ENCODE data around the gene ARHGAP11A.

Gene ARHGAP11A

GRCh38 chr15:32636410-32636809, 21.1 kb downstream of the ARHGAP11A start:
- Histone ChIP-seq H3K9ac (no peak overlapping the region), H3K36me3 (ENCODE audit: control insufficient read depth, insufficient read depth, low read length) (no peaks in the 10 kb centered on the region)

GRCh38 chr15:32636908-32637567, 21.7 kb downstream of the ARHGAP11A start:
- no peaks in the 10 kb centered on the region for H3K9me3 ChIP-seq (ENCODE audit: control insufficient read depth, low read length)
- H3K9ac ChIP-seq, result no peak overlapping the region
- H3K4me1 ChIP-seq, result peaks cover 4% of the 10 kb centered on the region
- no peak for TF ChIP-seq CTCF (IDR thresholded peaks at IDR 0.05)
- no peak overlapping the region for H3K4me2 ChIP-seq (ENCODE audit: low read length)
- H3K27ac ChIP-seq, result no peak overlapping the region
- no peak overlapping the region for H3K4me3 ChIP-seq (ENCODE audit: low read depth, low read length)
- H3K27me3 ChIP-seq (ENCODE audit: control insufficient read depth, insufficient read depth, low read length), result no peaks in the 10 kb centered on the region
- no peaks in the 10 kb centered on the region for H3K79me2 ChIP-seq
- no peak overlapping the region for H2AFZ ChIP-seq
- H3K36me3 ChIP-seq (ENCODE audit: control insufficient read depth, insufficient read depth, low read length), result no peaks in the 10 kb centered on the region

More at GRCh38 chr15:32636410-32636809, 21.1 kb downstream of the ARHGAP11A start:
- H3K4me1 ChIP-seq, result peaks cover 4% of the 10 kb centered on the region
- H3K4me2 ChIP-seq (ENCODE audit: low read length), result no peak overlapping the region
- peak overlapping the region; percentile 1 for H2AFZ ChIP-seq
- H3K9me3 ChIP-seq (ENCODE audit: control insufficient read depth, low read length), result no peaks in the 10 kb centered on the region
- no peak for TF ChIP-seq CTCF (IDR thresholded peaks at IDR 0.05)
- H3K27me3 ChIP-seq (ENCODE audit: control insufficient read depth, insufficient read depth, low read length), result no peaks in the 10 kb centered on the region
- H3K27ac ChIP-seq, result no peak overlapping the region
- H3K79me2 ChIP-seq, result no peaks in the 10 kb centered on the region
- H3K4me3 ChIP-seq (ENCODE audit: low read depth, low read length), result no peak overlapping the region

- Histone ChIP-seq H3K4me1 (peaks cover 4% of the 10 kb centered on the region), H3K9ac (no peak overlapping the region), H3K27ac (no peak overlapping the region), H3K4me3 (ENCODE audit: low read depth, low read length) (no peak overlapping the region), H3K4me2 (ENCODE audit: low read length) (no peak overlapping the region), H3K27me3 (ENCODE audit: control insufficient read depth, insufficient read depth, low read length) (no peaks in the 10 kb centered on the region), H3K36me3 (ENCODE audit: control insufficient read depth, insufficient read depth, low read length) (no peaks in the 10 kb centered on the region), H3K79me2 (no peaks in the 10 kb centered on the region), H2AFZ (no peak overlapping the region), H3K9me3 (ENCODE audit: control insufficient read depth, low read length) (no peaks in the 10 kb centered on the region)
- TF ChIP-seq CTCF (IDR thresholded peaks at IDR 0.05), result no peak
These were observed 22.4 kb downstream of the ARHGAP11A start for GRCh38 chr15:32637704-32638103.

- Histone ChIP-seq H3K4me3 (ENCODE audit: low read depth, low read length) (peak within 1 kb of the TSS; percentile 78), H3K9ac (no peak within 1 kb of the TSS), H3K4me1 (no peaks in the 10 kb centered on the region), H3K27ac (peak within 1 kb of the TSS; percentile 83), H3K27me3 (ENCODE audit: control insufficient read depth, insufficient read depth, low read length) (no peaks in the 10 kb centered on the region), H3K4me2 (ENCODE audit: low read length) (peak within 1 kb of the TSS; percentile 83), H3K36me3 (ENCODE audit: control insufficient read depth, insufficient read depth, low read length) (no peaks in the 10 kb centered on the region), H3K9me3 (ENCODE audit: control insufficient read depth, low read length) (no peaks in the 10 kb centered on the region), H3K79me2 (no peaks in the 10 kb centered on the region), H2AFZ (peak within 1 kb of the TSS; percentile 88)
- TF ChIP-seq CTCF (IDR thresholded peaks at IDR 0.05), result no peak
These were observed 26.3 kb downstream of the ARHGAP11A start, which contains the start of gene SCG5 for GRCh38 chr15:32641517-32642059. Gene SCG5, plus strand, starts transcription at chr15:32641710. Its CDS starts 1,883 bp downstream, at chr15:32643593.

Data from parathyroid adenoma (tissue), 2 donors.